ENCODE results near the gene TOB1.
A peak's percentile ranks its signal among the peaks of the same experiment; 100 is the strongest.
"Not testable (repeated sequence)": the region's sequence is repeated elsewhere in the genome, so short reads cannot be mapped to it uniquely, and the experiment has no call there.

Gene TOB1

DNA sequence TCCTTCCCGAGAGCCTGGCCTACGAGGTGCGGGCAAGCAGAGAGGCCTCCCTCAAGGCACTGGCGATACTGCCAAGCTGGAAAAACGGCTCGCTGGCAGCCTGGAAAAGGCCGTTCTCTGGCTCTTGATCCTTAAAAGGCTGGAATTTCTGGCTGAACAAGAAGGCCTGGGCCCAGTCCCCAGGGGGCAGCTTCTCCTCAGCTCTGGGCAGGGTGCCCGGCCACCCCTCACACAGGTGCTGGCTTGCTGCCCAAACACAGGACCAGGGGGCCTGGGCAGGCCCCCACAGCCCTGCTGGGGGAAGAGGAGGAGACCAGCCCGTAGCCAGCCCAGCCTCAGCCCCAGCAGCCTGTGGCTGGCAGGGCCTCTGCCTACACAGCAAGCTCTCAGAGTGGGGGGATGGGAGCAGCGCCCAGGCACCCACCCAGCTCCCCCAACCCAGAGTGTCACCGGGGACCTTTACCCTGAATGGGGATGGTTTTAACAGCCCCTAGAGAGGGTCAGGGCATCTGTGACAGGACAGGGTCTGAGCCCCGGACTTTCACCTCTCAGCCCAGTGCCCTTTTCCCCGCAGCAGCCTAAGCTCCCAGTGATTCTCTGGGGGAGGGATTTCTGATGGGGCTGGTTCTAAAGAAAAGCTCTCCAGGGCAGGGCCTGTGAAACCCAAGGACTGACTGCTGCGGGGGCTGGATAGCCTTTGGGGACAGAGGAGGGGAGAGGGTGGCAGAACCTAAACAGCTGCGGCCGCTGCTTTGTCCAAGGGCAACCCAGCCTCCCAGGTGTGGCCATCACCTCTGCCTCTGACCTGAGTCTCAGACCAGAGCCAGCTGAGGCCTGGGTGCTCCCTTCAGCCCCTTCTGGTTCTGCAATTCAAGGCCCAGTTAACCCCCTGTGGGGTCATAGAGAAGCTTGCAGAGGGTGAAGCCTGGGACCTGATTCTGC is 38.6 kb upstream of the TOB1 start:
- Histone ChIP-seq H3K27me3 (ENCODE audit: control insufficient read depth, insufficient read depth, low read length) (peaks cover 9% of the 10 kb centered on the region), H3K9ac (ENCODE audit: low read depth, low read length) (peak overlapping the region; percentile 54), H3K4me1 (ENCODE audit: control insufficient read depth, insufficient read depth, low read length) (peaks cover 18% of the 10 kb centered on the region), H3K4me3 (ENCODE audit: low read length) (no peak overlapping the region), H3K9me3 (replicated peaks; ENCODE audit: low read length) (no peaks in the 10 kb centered on the region), H3K4me2 (ENCODE audit: low read length) (peak overlapping the region; percentile 3), H3K36me3 (ENCODE audit: insufficient read depth, low read length) (no peaks in the 10 kb centered on the region)

DNA sequence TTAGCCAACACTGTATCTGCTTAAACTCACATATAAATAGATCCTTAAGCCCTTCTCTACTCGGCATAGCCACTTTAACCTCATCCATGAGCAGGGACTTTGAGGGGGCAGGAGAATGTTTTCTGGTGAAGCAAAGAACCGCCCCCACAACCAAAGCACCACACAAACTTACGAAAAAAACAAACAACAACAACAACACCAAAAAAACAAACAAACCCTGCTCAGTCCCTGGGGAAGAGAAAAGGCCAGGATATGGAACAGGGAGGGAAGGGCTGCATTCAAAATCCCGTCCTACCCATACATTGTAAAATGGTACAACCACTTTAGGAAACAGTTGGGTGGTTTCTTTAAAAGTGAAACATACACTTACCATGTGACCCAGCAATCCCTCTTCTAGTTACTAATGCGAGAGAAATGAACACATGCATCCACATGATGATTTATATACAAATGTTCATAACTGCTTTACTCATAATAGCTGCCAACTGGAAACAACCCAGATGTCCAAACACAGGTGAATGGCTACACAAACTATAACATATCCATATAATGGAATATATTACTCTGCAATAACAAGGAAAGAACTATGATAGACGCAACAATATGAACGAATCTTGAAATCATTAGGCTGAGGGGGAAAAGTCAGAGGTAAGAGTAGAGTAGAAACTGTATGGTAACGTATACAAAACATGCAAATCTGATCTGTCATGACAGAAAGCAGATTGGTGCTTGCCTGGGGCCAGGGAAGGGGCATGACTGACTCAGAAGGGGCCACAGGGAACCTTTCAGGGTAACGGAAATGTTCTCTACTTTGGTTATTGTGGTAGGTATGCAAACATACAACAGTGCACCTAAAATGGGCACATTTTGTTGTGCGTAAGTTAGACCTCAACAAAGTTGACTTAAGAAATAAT is 37.7 kb upstream of the TOB1 start:
- Histone ChIP-seq H3K9ac (ENCODE audit: low read depth, low read length) (peak overlapping the region; percentile 54), H3K4me1 (ENCODE audit: control insufficient read depth, insufficient read depth, low read length) (peaks cover 18% of the 10 kb centered on the region), H3K4me3 (ENCODE audit: low read length) (no peak overlapping the region), H3K27me3 (ENCODE audit: control insufficient read depth, insufficient read depth, low read length) (no peaks in the 10 kb centered on the region), H3K9me3 (replicated peaks; ENCODE audit: low read length) (no peaks in the 10 kb centered on the region), H3K4me2 (ENCODE audit: low read length) (peak overlapping the region; percentile 24), H3K36me3 (ENCODE audit: insufficient read depth, low read length) (no peaks in the 10 kb centered on the region)

DNA sequence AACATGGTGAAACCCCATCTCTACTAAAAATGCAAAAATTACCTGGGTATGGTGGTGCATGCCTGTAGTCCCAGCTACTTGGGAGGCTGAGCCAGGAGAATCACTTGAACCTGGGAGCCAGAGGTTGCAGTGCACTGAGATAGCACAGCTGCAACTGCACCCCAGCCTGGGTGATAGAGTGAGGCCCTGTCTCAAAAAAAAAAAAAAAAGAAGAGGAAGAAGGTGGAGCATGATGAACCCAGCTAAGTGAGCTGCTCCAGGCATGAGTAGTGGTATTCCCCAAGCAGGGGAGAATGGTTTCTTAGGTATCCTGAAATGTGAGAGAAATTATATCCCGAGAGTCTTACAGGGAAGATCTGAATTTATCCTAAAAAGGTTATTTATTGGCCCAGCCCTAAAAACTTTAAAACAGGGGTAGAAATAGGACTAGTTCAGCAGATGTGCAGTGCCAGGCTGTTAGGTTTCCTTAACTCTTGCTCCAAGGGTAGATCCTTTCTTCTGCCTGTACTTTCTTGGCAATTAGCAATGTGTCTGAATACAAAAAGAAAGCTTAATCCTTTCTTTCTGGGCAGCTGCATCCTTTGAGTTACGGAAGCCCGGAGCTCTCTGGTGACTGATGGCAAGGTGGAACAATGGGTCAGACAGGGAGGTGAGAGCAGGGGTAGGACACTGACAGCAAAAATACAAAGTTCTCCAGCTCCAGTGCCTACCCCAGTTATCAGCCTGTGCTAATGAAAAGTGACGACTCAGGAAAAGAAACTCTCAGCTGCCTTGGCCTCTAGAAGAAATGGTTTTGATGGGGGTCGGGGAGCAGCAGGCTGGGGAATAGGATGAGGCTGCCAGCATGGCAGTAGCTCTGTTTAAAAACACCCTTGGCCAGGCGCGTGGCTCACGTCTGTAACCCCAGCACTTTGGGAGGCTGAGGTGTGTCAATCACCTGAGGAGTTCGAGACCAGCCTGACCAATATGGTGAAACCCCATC is 36.5 kb upstream of the TOB1 start:
- Histone ChIP-seq H3K9ac (ENCODE audit: low read depth, low read length) (no peak overlapping the region), H3K36me3 (ENCODE audit: insufficient read depth, low read length) (no peaks in the 10 kb centered on the region), H3K4me1 (ENCODE audit: control insufficient read depth, insufficient read depth, low read length) (peaks cover 18% of the 10 kb centered on the region), H3K9me3 (replicated peaks; ENCODE audit: low read length) (no peaks in the 10 kb centered on the region), H3K27me3 (ENCODE audit: control insufficient read depth, insufficient read depth, low read length) (no peaks in the 10 kb centered on the region), H3K4me3 (ENCODE audit: low read length) (no peak overlapping the region), H3K4me2 (ENCODE audit: low read length) (no peak overlapping the region)

DNA sequence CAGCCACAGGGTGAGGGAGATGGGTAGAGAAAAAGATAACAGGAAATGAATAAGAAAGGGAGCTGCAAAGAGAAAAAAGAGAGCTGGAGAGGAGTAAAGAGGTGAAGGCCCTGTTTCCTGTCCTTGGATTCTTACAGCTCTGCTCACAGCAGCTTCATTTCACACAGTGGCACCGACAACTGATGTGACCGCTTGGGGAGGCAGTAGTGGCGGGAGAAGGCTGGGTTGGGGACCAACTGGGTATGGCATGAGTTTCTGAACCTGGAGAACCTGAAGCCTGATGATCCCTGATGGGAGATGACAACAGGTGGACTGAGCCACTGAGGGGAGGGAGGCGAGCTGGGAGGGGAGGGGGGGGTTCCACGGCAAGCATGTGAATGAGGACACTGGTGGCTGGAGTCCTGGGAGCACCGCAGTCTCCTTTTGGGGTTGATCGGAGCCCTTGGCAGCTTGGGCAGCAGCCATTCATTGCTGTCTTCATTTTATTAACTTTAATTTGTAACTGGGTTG is 34.3 kb upstream of the TOB1 start:
- Histone ChIP-seq H3K4me2 (ENCODE audit: low read length) (no peak overlapping the region), H3K27me3 (ENCODE audit: control insufficient read depth, insufficient read depth, low read length) (peaks cover 4% of the 10 kb centered on the region), H3K9me3 (replicated peaks; ENCODE audit: low read length) (no peaks in the 10 kb centered on the region), H3K4me1 (ENCODE audit: control insufficient read depth, insufficient read depth, low read length) (peaks cover 18% of the 10 kb centered on the region), H3K9ac (ENCODE audit: low read depth, low read length) (no peak overlapping the region), H3K4me3 (ENCODE audit: low read length) (no peak overlapping the region), H3K36me3 (ENCODE audit: insufficient read depth, low read length) (no peaks in the 10 kb centered on the region)

DNA sequence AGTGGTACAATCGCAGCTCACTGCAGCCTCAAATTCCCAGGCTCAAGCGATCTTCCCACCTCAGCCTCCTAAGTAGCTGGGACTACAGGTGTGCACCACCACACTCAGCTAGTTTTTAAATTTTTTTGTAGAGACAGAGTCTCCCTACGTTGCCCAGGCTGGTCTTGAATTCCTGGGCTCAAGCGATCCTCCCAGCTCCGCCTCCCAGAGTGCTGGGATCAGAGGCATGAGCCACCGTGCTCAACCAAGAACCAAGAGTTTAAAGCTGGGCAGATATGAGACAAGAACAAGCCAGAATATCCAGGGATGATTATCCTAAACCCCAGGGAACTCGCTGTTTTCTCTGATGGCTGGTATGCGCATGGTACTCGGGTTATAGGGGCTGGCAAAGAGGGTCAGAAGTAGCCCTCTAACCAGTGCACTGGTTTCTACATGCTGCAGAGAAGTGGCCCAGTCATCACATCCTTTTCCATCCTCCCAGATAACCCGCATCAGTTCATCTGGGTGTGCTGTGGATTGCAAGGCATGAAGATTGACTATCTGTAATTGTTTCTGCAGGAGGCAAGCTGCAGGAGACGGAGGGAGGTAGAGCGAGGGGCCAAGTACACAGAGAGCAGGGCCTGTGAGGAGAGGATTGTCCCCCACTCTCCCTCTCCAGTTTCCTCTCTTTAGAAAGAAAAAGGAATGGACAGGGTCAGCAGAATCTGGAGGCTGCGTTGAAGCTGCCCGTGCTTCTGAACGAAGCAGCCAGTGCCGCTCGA is 33.6 kb upstream of the TOB1 start:
- Histone ChIP-seq H3K9ac (ENCODE audit: low read depth, low read length) (no peak overlapping the region), H3K4me3 (ENCODE audit: low read length) (no peak overlapping the region), H3K4me2 (ENCODE audit: low read length) (no peak overlapping the region), H3K9me3 (replicated peaks; ENCODE audit: low read length) (no peaks in the 10 kb centered on the region), H3K27me3 (ENCODE audit: control insufficient read depth, insufficient read depth, low read length) (peaks cover 4% of the 10 kb centered on the region), H3K36me3 (ENCODE audit: insufficient read depth, low read length) (no peaks in the 10 kb centered on the region), H3K4me1 (ENCODE audit: control insufficient read depth, insufficient read depth, low read length) (peaks cover 13% of the 10 kb centered on the region)

DNA sequence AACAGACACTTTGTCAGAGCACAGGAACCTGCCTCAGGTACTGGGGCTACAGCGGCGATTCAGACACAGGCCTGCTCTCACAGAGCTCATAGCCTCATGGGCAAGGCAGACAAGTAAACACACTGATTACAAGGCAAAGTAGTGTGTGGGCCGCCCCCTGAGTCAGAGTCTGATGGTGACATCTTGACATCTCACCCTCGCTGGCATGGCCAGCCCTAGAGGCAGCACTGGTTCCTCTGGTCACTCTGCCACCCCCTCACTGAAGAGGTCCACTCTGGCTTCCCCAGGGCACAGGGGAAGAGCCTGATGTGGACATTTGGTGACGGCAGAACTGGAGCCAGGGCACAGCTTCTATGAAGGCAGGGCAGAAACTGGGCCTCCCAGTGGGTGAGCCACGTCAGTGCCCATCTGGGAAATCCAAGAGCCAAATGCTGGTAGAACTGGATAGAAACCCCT is 32.9 kb upstream of the TOB1 start:
- H3K4me2 ChIP-seq (ENCODE audit: low read length), result no peak overlapping the region
- no peaks in the 10 kb centered on the region for H3K9me3 ChIP-seq (replicated peaks; ENCODE audit: low read length)
- no peak overlapping the region for H3K9ac ChIP-seq (ENCODE audit: low read depth, low read length)
- H3K4me3 ChIP-seq (ENCODE audit: low read length), result no peak overlapping the region
- peaks cover 4% of the 10 kb centered on the region for H3K27me3 ChIP-seq (ENCODE audit: control insufficient read depth, insufficient read depth, low read length)
- no peaks in the 10 kb centered on the region for H3K36me3 ChIP-seq (ENCODE audit: insufficient read depth, low read length)
- peaks cover 6% of the 10 kb centered on the region for H3K4me1 ChIP-seq (ENCODE audit: control insufficient read depth, insufficient read depth, low read length)

DNA sequence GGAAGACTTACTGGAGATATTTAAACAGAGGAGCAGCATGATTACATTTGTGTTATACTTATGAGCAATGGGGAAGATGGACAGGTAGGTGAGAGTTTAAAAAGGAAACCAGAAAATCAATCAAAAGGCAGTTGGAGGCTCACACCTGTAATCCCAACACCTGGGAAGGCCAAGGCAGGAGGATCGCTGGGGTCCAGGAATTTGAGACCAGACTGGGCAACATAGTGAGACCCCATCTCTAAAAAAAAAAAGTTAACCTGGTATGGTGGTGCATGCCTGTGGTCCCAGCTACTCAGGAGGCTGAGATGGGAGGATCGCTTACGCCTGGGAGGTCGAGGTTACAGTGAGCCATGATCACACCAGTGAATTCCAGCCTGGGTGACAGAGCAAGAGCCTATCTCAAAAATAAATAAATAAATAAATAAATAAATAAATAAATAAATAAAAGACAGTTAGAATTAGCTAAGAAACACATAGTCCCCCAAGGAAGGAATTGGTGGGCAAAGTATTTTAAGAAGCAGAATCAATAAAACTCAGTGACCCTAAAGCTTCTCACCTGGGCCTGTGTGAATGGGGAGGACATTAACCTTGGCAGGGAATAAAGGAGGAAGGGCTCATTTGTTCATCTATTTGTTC is 32.3 kb upstream of the TOB1 start:
- Histone ChIP-seq H3K4me3 (ENCODE audit: low read length) (no peak overlapping the region), H3K9ac (ENCODE audit: low read depth, low read length) (no peak overlapping the region), H3K4me2 (ENCODE audit: low read length) (no peak overlapping the region), H3K27me3 (ENCODE audit: control insufficient read depth, insufficient read depth, low read length) (peaks cover 4% of the 10 kb centered on the region), H3K36me3 (ENCODE audit: insufficient read depth, low read length) (no peaks in the 10 kb centered on the region), H3K4me1 (ENCODE audit: control insufficient read depth, insufficient read depth, low read length) (peaks cover 1% of the 10 kb centered on the region), H3K9me3 (replicated peaks; ENCODE audit: low read length) (no peaks in the 10 kb centered on the region)

DNA sequence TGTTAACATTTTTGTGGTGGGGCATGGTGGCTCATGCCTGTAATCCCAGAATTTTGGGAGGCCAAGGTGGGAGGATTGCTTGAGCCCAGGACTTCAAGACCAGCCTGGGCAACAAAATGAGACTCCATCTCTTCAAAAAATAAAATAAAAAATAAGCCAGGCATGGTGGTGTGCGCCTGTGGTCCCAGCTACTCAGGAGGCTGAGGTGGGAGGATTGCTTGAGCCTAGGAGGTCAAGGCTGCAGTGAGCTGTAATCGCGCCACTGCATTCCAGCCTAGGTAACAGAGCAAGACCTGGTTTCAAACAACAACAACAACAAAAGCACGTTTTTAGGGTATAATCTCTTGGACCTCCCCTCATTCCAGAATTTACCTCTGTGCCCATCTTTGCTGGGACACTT is 28.4 kb upstream of the TOB1 start:
- not testable (repeated sequence) for H3K9ac ChIP-seq (ENCODE audit: low read depth, low read length); H3K4me1 ChIP-seq (ENCODE audit: control insufficient read depth, insufficient read depth, low read length); H3K36me3 ChIP-seq (ENCODE audit: insufficient read depth, low read length); H3K27me3 ChIP-seq (ENCODE audit: control insufficient read depth, insufficient read depth, low read length); H3K4me3 ChIP-seq (ENCODE audit: low read length); H3K9me3 ChIP-seq (replicated peaks; ENCODE audit: low read length); H3K4me2 ChIP-seq (ENCODE audit: low read length)

DNA sequence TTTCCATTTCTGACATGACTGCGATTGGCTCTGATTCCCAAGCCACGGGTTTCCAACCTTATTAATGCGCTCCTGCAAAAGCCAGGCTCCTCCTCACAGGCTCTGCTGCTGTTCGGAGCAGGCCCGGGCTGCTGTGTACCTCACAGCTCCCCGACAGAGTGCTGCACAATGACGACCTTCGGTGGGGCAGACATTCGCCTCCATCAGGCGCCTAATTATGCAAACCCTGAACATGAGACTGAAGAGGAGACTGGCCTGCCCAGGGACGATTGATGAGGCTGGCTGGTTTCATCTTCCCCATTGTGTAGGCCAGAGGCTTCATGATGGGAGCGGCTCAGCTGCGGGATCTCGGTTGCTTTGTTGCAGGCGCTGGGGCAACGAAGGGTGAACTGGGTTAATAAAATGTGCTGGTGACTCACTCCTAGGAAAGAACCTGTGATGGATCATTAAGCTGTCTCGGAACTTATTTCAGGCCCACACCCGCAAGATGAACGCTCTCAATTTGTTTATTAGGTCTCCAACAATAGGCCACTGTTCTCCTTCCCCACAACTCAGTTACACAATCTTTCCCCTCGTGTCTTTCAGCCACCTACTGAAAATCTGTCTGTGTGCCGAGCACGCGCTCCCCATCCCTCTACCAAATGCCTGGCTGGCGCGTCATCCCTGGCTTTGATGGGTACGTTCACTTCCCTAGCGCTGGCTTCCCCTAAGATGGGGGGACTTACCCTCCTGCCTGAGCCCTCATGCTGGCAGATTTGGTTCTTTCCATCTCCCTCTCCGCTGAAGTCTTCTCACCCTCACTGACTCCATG is 27.2 kb upstream of the TOB1 start:
- H3K9me3 ChIP-seq (replicated peaks; ENCODE audit: low read length), result no peaks in the 10 kb centered on the region
- H3K4me2 ChIP-seq (ENCODE audit: low read length), result no peak overlapping the region
- H3K4me3 ChIP-seq (ENCODE audit: low read length), result no peak overlapping the region
- H3K36me3 ChIP-seq (ENCODE audit: insufficient read depth, low read length), result no peaks in the 10 kb centered on the region
- H3K9ac ChIP-seq (ENCODE audit: low read depth, low read length), result no peak overlapping the region
- H3K27me3 ChIP-seq (ENCODE audit: control insufficient read depth, insufficient read depth, low read length), result peaks cover 14% of the 10 kb centered on the region
- H3K4me1 ChIP-seq (ENCODE audit: control insufficient read depth, insufficient read depth, low read length), result no peaks in the 10 kb centered on the region

Measured in skeletal muscle satellite cell (primary cell).